Ishikawa (cell line): ENCODE data around the gene BRAP.

ENCODE experiments used
- CEBPB ChIP-seq: IDR thresholded peaks from 2 replicates; pipeline ENCODE4 v1.6.1; 2012
- CREB1 ChIP-seq: IDR thresholded peaks from 2 replicates; pipeline ENCODE4 v1.6.1; 2012; ENCODE audit warnings: low read depth
- EGR1 ChIP-seq: IDR thresholded peaks from 2 replicates; pipeline ENCODE4 v1.6.1; 2012
- EP300 ChIP-seq: IDR thresholded peaks from 2 replicates; pipeline ENCODE4 v1.6.1; 2012; ENCODE audit warnings: borderline replicate concordance
- FOXM1 ChIP-seq: IDR thresholded peaks from 2 replicates; pipeline ENCODE4 v1.6.1; 2012; ENCODE audit warnings: low read depth, borderline replicate concordance
- MAX ChIP-seq: IDR thresholded peaks from 2 replicates; pipeline ENCODE4 v1.6.1; 2012
- NFIC ChIP-seq: IDR thresholded peaks from 2 replicates; pipeline ENCODE4 v1.6.1; 2012
- RAD21 ChIP-seq: IDR thresholded peaks from 2 replicates; pipeline ENCODE4 v1.6.1; 2012; ENCODE audit warnings: low read depth
- REST ChIP-seq: IDR thresholded peaks from 2 replicates; pipeline ENCODE4 v1.6.1; 2012; ENCODE audit warnings: low read depth, mild to moderate bottlenecking
- TAF1 ChIP-seq: IDR thresholded peaks from 2 replicates; pipeline ENCODE4 v1.6.1; 2012; ENCODE audit warnings: low read depth, mild to moderate bottlenecking
- TCF12 ChIP-seq: IDR thresholded peaks from 2 replicates; pipeline ENCODE4 v1.6.1; 2012; ENCODE audit warnings: low read depth
- TEAD4 ChIP-seq: IDR thresholded peaks from 2 replicates; pipeline ENCODE4 v1.6.1; 2012
- YY1 ChIP-seq: IDR thresholded peaks from 2 replicates; pipeline ENCODE4 v1.6.1; 2012; ENCODE audit warnings: low read depth
- ZBTB7A ChIP-seq: IDR thresholded peaks from 2 replicates; pipeline ENCODE4 v1.6.1; 2012; ENCODE audit warnings: low read depth
- TF ChIP-seq, protein P1 (sequence below): IDR thresholded peaks from 2 replicates; pipeline ENCODE4 v1.6.1; 2012

BRAP gene

GRCh38 chr12:111687255-111687654 lies 1.5 kb upstream of the BRAP start:
- TF ChIP-seq RAD21: peak; percentile 26; the same call in 1 of the 2 replicates
- TF ChIP-seq TCF12: no peak
- no peak for TF ChIP-seq CREB1
- no peak for TF ChIP-seq NFIC

DNA sequence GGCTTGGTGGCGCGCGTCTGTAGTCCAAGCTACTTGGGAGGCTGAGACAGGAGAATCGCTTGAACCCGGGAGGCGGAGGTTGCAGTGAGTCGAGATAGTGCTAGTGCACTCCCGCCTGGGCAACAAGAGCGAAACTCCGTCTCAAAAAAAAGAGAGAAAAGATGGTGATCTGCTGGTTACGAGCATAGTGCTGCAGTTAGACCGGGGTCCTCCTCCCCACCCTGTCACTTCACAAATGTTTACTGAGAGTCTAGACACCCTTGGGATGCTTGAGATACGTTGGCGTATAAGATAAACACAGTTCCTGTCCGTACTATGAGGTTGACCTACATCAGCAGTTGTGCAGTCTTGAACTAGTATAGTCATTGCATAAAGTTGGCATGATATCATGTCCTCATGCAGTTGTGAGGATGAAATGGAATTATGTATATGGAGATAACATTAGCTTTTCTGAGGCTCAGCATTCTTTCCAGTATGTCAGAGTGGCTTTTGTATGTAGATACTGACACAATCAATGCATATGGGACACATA lies 884 bp upstream of the BRAP start:
- TF ChIP-seq FOXM1 (no peak), NFIC (no peak), CREB1 (no peak), CEBPB (no peak)

DNA sequence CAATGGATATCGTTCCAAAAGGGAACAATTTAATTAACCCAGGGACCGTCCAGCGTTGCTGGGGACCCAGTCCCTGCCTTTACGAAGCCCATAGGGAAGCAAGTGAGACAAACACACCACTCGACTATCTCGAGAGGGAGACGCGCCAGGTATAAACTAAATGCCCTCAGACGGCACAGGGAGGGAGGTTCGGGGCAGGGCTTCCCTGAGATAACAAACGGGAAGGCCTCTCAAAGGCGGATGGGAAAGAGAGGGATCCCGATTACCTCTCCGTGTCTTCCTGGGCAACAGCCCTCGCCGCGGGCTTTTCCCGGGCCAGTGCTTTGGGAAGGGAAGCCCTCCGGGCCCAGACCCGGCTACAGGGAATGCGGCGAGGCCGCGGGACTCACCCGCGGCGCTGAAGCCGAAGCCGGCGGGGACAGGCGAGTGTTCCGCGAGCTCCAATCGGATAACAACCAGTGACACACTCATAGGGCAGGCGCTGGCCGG lies 390 bp downstream of the BRAP start:
- TF ChIP-seq EP300 (no peak), YY1 (no peak), EGR1 (no peak), TEAD4 (no peak), ZBTB7A (no peak), CEBPB (no peak), TCF12 (no peak)

- TF ChIP-seq, protein P1, sequence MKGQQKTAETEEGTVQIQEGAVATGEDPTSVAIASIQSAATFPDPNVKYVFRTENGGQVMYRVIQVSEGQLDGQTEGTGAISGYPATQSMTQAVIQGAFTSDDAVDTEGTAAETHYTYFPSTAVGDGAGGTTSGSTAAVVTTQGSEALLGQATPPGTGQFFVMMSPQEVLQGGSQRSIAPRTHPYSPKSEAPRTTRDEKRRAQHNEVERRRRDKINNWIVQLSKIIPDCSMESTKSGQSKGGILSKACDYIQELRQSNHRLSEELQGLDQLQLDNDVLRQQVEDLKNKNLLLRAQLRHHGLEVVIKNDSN: no peak
- TF ChIP-seq MAX (no peak), REST (no peak), TAF1 (no peak), CREB1 (no peak), TEAD4 (no peak), RAD21 (no peak), EGR1 (no peak), FOXM1 (no peak), CEBPB (no peak), ZBTB7A (no peak), EP300 (no peak)
These were observed 8.6 kb downstream of the BRAP start for GRCh38 chr12:111677186-111677585.

- TF ChIP-seq NFIC: no peak
- TF ChIP-seq RAD21: peak; percentile 50; the same call in 1 of the 2 replicates
These were observed 12.3 kb downstream of the BRAP start for GRCh38 chr12:111673503-111673902.

DNA sequence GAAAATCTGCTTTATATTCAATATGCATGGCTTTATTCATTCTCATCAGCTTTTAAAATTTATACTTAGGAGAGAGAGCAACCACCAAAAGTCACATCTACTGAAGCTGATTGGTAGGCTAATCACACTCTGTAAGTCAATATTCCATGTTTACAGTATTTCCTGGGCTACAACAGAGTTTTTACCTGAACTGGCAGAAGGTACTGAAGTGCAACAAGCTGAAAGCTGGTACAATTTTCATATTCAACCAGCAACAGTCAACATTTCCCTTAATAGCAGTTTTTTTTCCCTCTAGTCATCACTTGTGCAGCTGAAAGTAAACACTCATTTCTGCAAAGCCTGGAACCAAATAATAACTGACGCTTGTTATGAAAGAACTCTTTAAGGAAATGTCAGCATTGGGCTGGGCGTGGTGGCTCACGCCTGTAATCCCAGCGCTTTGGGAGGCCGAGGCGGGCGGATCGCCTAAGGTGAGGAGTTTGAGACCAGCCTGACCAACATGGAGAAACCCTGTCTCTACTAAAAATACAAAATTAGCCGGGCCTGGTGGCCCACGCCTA lies 12.9 kb downstream of the BRAP start:
- no peak for TF ChIP-seq EGR1
- TF ChIP-seq CREB1: no peak
- TF ChIP-seq TCF12: no peak
- TF ChIP-seq TAF1: no peak
- TF ChIP-seq NFIC: no peak
- no peak for TF ChIP-seq EP300
- TF ChIP-seq ZBTB7A: no peak
- TF ChIP-seq TEAD4: no peak
- no peak for TF ChIP-seq YY1
- no peak for TF ChIP-seq MAX

GRCh38 chr12:111664961-111665865 lies 20.5 kb downstream of the BRAP start:
- TF ChIP-seq CEBPB: no peak
- no peak for TF ChIP-seq EP300
- TF ChIP-seq EGR1: no peak
- TF ChIP-seq ZBTB7A: no peak
- TF ChIP-seq NFIC: no peak
- TF ChIP-seq, protein P1: no peak
- no peak for TF ChIP-seq YY1

- TF ChIP-seq FOXM1 (no peak), MAX (no peak), TCF12 (no peak), RAD21 (no peak), CEBPB (no peak), EP300 (no peak), NFIC (no peak), REST (no peak), EGR1 (no peak), CREB1 (no peak), TAF1 (no peak), TEAD4 (no peak), ZBTB7A (no peak), YY1 (no peak)
- TF ChIP-seq, protein P1: no peak
These were observed 21.3 kb downstream of the BRAP start for GRCh38 chr12:111664499-111664898.
